Liver (tissue), 9 donors: Measurements from ENCODE around the gene CACNA1I. TPM values are rescaled to one million over a fixed set of nuclear protein-coding genes. Genes with fewer than 3 reads are reported as not detected.

ENCODE experiments used
- DNase-seq: peaks from one replicate; pipeline ENCODE4 v3.0.0-alpha.2; 2017; ENCODE audit warnings: low spot score
- H3K27ac ChIP-seq, 2 donors: one replicate each; pipeline ENCODE4 v1.7.0; 2013; ENCODE audit warnings: inconsistent platforms in 2 of 2, low read length in 2 of 2, control low read depth in 1 of 2, low read depth in 1 of 2, mild to moderate bottlenecking in 1 of 2
- H3K27me3 ChIP-seq, 4 donors: one replicate each; pipeline versions ENCODE4 v1.6.1 to v1.7.0; 2013; ENCODE audit warnings: low read length in 3 of 4, inconsistent platforms in 1 of 4, mild to moderate bottlenecking in 1 of 4, moderate library complexity in 1 of 4; ENCODE audit not compliant: control insufficient read depth in 4 of 4, insufficient read depth in 4 of 4
- H3K36me3 ChIP-seq, 4 donors: one replicate each; pipeline versions ENCODE4 v1.6.1 to v1.7.0; 2013; ENCODE audit warnings: low read length in 3 of 4, mild to moderate bottlenecking in 3 of 4, low read depth in 1 of 4, moderate library complexity in 1 of 4; ENCODE audit not compliant: control insufficient read depth in 4 of 4, insufficient read depth in 3 of 4
- H3K4me1 ChIP-seq, 4 donors: one replicate each; pipeline versions ENCODE4 v1.6.1 to v1.7.0; 2013; ENCODE audit warnings: low read length in 3 of 4, mild to moderate bottlenecking in 3 of 4, moderate library complexity in 1 of 4; ENCODE audit not compliant: control insufficient read depth in 4 of 4, insufficient read depth in 4 of 4
- H3K4me3 ChIP-seq, 3 donors: one replicate each; pipeline versions ENCODE4 v1.6.1 to v1.7.0; 2013; ENCODE audit warnings: low read length in 3 of 3, control low read depth in 1 of 3, low read depth in 1 of 3, mild to moderate bottlenecking in 1 of 3
- H3K9ac ChIP-seq, 2 donors: one replicate each; pipeline ENCODE4 v1.7.0; 2013; ENCODE audit warnings: low read length in 2 of 2, mild to moderate bottlenecking in 2 of 2, moderate library complexity in 2 of 2, control low read depth in 1 of 2, low read depth in 1 of 2
- H3K9me3 ChIP-seq, 4 donors: one replicate each; pipeline versions ENCODE4 v1.6.1 to v1.7.0; 2013; ENCODE audit warnings: low read length in 3 of 4; ENCODE audit not compliant: control insufficient read depth in 4 of 4
- ATF3 ChIP-seq: IDR thresholded peaks from 2 replicates; pipeline ENCODE4 v1.6.1; 2016; ENCODE audit warnings: antibody characterized with exemption
- CTCF ChIP-seq: fragments of 150-350 bp; IDR thresholded peaks from 2 replicates; pipeline ENCODE4 v1.5.1; 2017; ENCODE audit warnings: improper control_type of control experiment, low read depth, low read length; ENCODE audit not compliant: missing input control
- EGR1 ChIP-seq, 2 donors: IDR thresholded peaks; 2 replicates each; pipeline ENCODE4 v1.6.1; 2016 to 2018; ENCODE audit warnings: antibody characterized with exemption in 2 of 2, low read depth in 2 of 2
- FOXA1 ChIP-seq: IDR thresholded peaks from 2 replicates; pipeline ENCODE4 v1.6.1; 2016; ENCODE audit warnings: antibody characterized with exemption
- HNF4A ChIP-seq, 2 donors: conservative IDR thresholded peaks; 2 replicates each; pipeline ENCODE4 v1.6.1; 2016; ENCODE audit warnings: antibody characterized with exemption in 2 of 2, mild to moderate bottlenecking in 2 of 2
- HNF4G ChIP-seq: IDR thresholded peaks from 2 replicates; pipeline ENCODE4 v1.6.1; 2016; ENCODE audit warnings: antibody characterized with exemption
- MAX ChIP-seq: IDR thresholded peaks from 2 replicates; pipeline ENCODE4 v1.6.1; 2016; ENCODE audit warnings: antibody characterized with exemption
- NR2F2 ChIP-seq: IDR thresholded peaks from 2 replicates; pipeline ENCODE4 v1.6.1; 2016; ENCODE audit warnings: antibody characterized with exemption
- RAD21 ChIP-seq, 2 donors: IDR thresholded peaks; 2 replicates each; pipeline ENCODE4 v1.6.1; 2016; ENCODE audit warnings: antibody characterized with exemption in 2 of 2, mild to moderate bottlenecking in 2 of 2
- RXRA ChIP-seq, 2 donors: IDR thresholded peaks; 2 replicates each; pipeline ENCODE4 v1.6.1; 2017 to 2018; ENCODE audit warnings: antibody characterized with exemption in 2 of 2, mild to moderate bottlenecking in 1 of 2
- YY1 ChIP-seq: IDR thresholded peaks from 2 replicates; pipeline ENCODE4 v1.6.1; 2016; ENCODE audit warnings: antibody characterized with exemption, mild to moderate bottlenecking
- WGBS: extraction: QIAGEN DNeasy Blood & Tissue Kit; methylation state at CpG from one replicate; pipeline ENCODE4 v1.1.7; 2013; 5-methylcytosine and 5-hydroxymethylcytosine counted together
- polyA plus RNA-seq, 2 donors: library from polyadenylated mRNA; stranded (reverse) in 1 of 2; unstranded in 1 of 2; fragments of 200-250 nt in 1 of 2; fragments of >200 nt in 1 of 2; fragmentation: Nextera tagmentation in 1 of 2; extraction: Ambion mirVana in 1 of 2; gene quantifications; one replicate each; pipeline versions ENCODE4 v1.2.1 to v1.2.3, GENCODE V29; 2013 to 2015
- total RNA-seq, 2 donors: library from RNA; depleted of rRNA; stranded (reverse); fragments of >200 nt; gene quantifications; one replicate each; pipeline ENCODE4 v1.2.3, GENCODE V29; 2014
- donor health status: healthy.
- donor health status: healthy.
- donor health status: healthy.
- donor health status: healthy.
- donor health status: healthy.

The CACNA1I gene
- total and polyA plus RNA-seq, 4 donors, result under 0.01 to 0.14 (median 0.01) TPM; not detected in 1

GRCh38 chr22:39622881-39623367, 52.4 kb downstream of the CACNA1I start:
- H3K4me3 ChIP-seq, result no peak overlapping the region
- no peak overlapping the region for H3K9ac ChIP-seq
- 38% methylated on average over 17 of the region's 17 CpGs for WGBS
- TF ChIP-seq RAD21 (IDR thresholded peaks at IDR 0.05), result peak; percentile 64 to 79
- TF ChIP-seq CTCF, result peak; percentile 39
- TF ChIP-seq YY1, result no peak
- no peaks in the 10 kb centered on the region for H3K36me3 ChIP-seq
- peaks cover 0 to 11% (median under 1%) of the 10 kb centered on the region in 4 donors for H3K27me3 ChIP-seq
- peaks cover 0 to 4% (median 0%) of the 10 kb centered on the region in 4 donors for H3K4me1 ChIP-seq
- H3K9me3 ChIP-seq, result no peaks in the 10 kb centered on the region
- DNase-seq, result peak; percentile 86
- H3K27ac ChIP-seq, result no peak overlapping the region

GRCh38 chr22:39623603-39624500, 53.3 kb downstream of the CACNA1I start:
- Histone ChIP-seq H3K27ac (no peak overlapping the region), H3K9me3 (no peaks in the 10 kb centered on the region), H3K36me3 (no peaks in the 10 kb centered on the region), H3K4me3 (no peak overlapping the region), H3K4me1 (peaks cover 0 to 4% (median 0%) of the 10 kb centered on the region in 4 donors), H3K9ac (no peak overlapping the region), H3K27me3 (peaks cover 0 to 11% (median 0%) of the 10 kb centered on the region in 4 donors)
- DNase-seq, result peak; percentile 50
- TF ChIP-seq HNF4G, result no peak
- 59% methylated on average over 28 of the region's 28 CpGs for WGBS

- 21% methylated on average over 7 of the region's 7 CpGs for WGBS
- TF ChIP-seq RAD21 (IDR thresholded peaks at IDR 0.05), result no peak
- TF ChIP-seq EGR1 (IDR thresholded peaks at IDR 0.05; ENCODE audit: low read depth in 2 of 2), result no peak
- no peak for TF ChIP-seq MAX
- TF ChIP-seq NR2F2, result no peak
- no peak for TF ChIP-seq CTCF
- no peak for TF ChIP-seq RXRA (IDR thresholded peaks at IDR 0.05)
- TF ChIP-seq HNF4A (conservative IDR thresholded peaks at IDR 0.05), result peak; percentile 14 to 41
- no peak for TF ChIP-seq FOXA1
- TF ChIP-seq ATF3, result no peak
- Histone ChIP-seq H3K27ac (no peak overlapping the region), H3K36me3 (no peaks in the 10 kb centered on the region), H3K27me3 (peaks cover 0 to 11% (median 0%) of the 10 kb centered on the region in 4 donors), H3K4me1 (peaks cover 0 to 4% (median 0%) of the 10 kb centered on the region in 4 donors), H3K4me3 (no peak overlapping the region), H3K9ac (no peak overlapping the region), H3K9me3 (no peaks in the 10 kb centered on the region)
- DNase-seq, result peak; percentile 56
These were observed 53.9 kb downstream of the CACNA1I start for GRCh38 chr22:39624501-39624821.
